Uterus (tissue), 2 donors: ENCODE results near the gene TMEM117.

Source experiments
- CTCF ChIP-seq, 4 experiments: fragments of 200-600 bp in 2 of 4; fragments of 450-650 bp in 2 of 4; sonication (generic) in 2 of 4; IDR thresholded peaks; one replicate each; pipeline ENCODE4 v1.5.1; 2016 to 2019; ENCODE audit warnings: antibody characterized with exemption in 4 of 4, mild to moderate bottlenecking in 2 of 4, moderate library complexity in 1 of 4
- POLR2A ChIP-seq, 2 donors: fragments of 450-650 bp; IDR thresholded peaks; one replicate each; pipeline ENCODE4 v1.6.1; 2016; ENCODE audit warnings: antibody characterized with exemption in 2 of 2, mild to moderate bottlenecking in 1 of 2, moderate library complexity in 1 of 2

GRCh38 chr12:43789941-43790340 lies 45.9 kb upstream of the TMEM117 start:
- TF ChIP-seq CTCF (IDR thresholded peaks at IDR 0.05), result no peak
- TF ChIP-seq POLR2A (IDR thresholded peaks at IDR 0.05), result no peak
